H9 (cell line): ENCODE measurements around the gene OR5AL1. TPM values are rescaled to one million over a fixed set of nuclear protein-coding genes. Genes with fewer than 3 reads are reported as not detected.

Experiments used
- DNase-seq: peaks from one replicate; pipeline ENCODE4 v3.0.0-alpha.2; 2017
- H2AFZ ChIP-seq: one replicate; pipeline ENCODE4 v1.6.1; 2013; ENCODE audit warnings: mild to moderate bottlenecking, low read length, control low read depth, moderate library complexity
- H2AK5ac ChIP-seq: 2 replicates; pipeline ENCODE4 v1.6.1; 2013; ENCODE audit warnings: low read length, control low read depth, mixed read lengths; ENCODE audit not compliant: insufficient read length
- H2BK120ac ChIP-seq: one replicate; pipeline ENCODE4 v1.6.1; 2013; ENCODE audit warnings: low read depth, mild to moderate bottlenecking, low read length, control low read depth, inconsistent platforms; ENCODE audit not compliant: poor library complexity, severe bottlenecking
- H2BK12ac ChIP-seq: 2 replicates; pipeline ENCODE4 v1.6.1; 2013; ENCODE audit warnings: low read length, control low read depth, mixed read lengths, low read depth; ENCODE audit not compliant: insufficient read length
- H2BK15ac ChIP-seq: 2 replicates; pipeline ENCODE4 v1.6.1; 2013; ENCODE audit warnings: low read depth, low read length, control low read depth
- H2BK20ac ChIP-seq: one replicate; pipeline ENCODE4 v1.6.1; 2013; ENCODE audit warnings: low read depth, mild to moderate bottlenecking, low read length, control low read depth, inconsistent platforms; ENCODE audit not compliant: poor library complexity, severe bottlenecking
- H2BK5ac ChIP-seq: 2 replicates; pipeline ENCODE4 v1.6.1; 2013; ENCODE audit warnings: low read length, control low read depth, mixed read lengths; ENCODE audit not compliant: insufficient read length
- H3K14ac ChIP-seq: 2 replicates; pipeline ENCODE4 v1.6.1; 2013; ENCODE audit warnings: low read length, control low read depth; ENCODE audit not compliant: insufficient read depth
- H3K18ac ChIP-seq: 2 replicates; pipeline ENCODE4 v1.6.1; 2013; ENCODE audit warnings: low read depth, mild to moderate bottlenecking, mixed read lengths, low read length, control low read depth; ENCODE audit not compliant: insufficient read length
- H3K23ac ChIP-seq: 2 replicates; pipeline ENCODE4 v1.6.1; 2013; ENCODE audit warnings: low read length, control low read depth, mixed read lengths, low read depth; ENCODE audit not compliant: insufficient read length
- H3K23me2 ChIP-seq: 2 replicates; pipeline ENCODE4 v1.6.1; 2013; ENCODE audit warnings: low read depth, mild to moderate bottlenecking, mixed read lengths, low read length, control low read depth; ENCODE audit not compliant: insufficient read length, poor library complexity, severe bottlenecking
- H3K27ac ChIP-seq: 2 replicates; pipeline ENCODE4 v1.5.1; 2013; ENCODE audit warnings: low read length, control low read depth, mixed read lengths, low read depth; ENCODE audit not compliant: insufficient read length
- H3K27me3 ChIP-seq: 2 replicates; pipeline ENCODE4 v1.6.1; 2013; ENCODE audit warnings: low read length, control low read depth, inconsistent platforms; ENCODE audit not compliant: insufficient read depth
- H3K4ac ChIP-seq: 2 replicates; pipeline ENCODE4 v1.6.1; 2013; ENCODE audit warnings: low read depth, mild to moderate bottlenecking, control low read depth, inconsistent platforms, low read length, moderate library complexity
- H3K4me1 ChIP-seq: 2 replicates; pipeline ENCODE4 v1.6.1; 2013; ENCODE audit warnings: low read length, control low read depth, inconsistent platforms; ENCODE audit not compliant: insufficient read depth
- H3K4me2 ChIP-seq: 2 replicates; pipeline ENCODE4 v1.6.1; 2013; ENCODE audit warnings: low read length, control low read depth, mixed read lengths; ENCODE audit not compliant: insufficient read length, insufficient read depth
- H3K56ac ChIP-seq: 2 replicates; pipeline ENCODE4 v1.6.1; 2013; ENCODE audit warnings: low read depth, mild to moderate bottlenecking, mixed read lengths, low read length, control low read depth; ENCODE audit not compliant: insufficient read length
- H3K79me1 ChIP-seq: 2 replicates; pipeline ENCODE4 v1.6.1; 2013; ENCODE audit warnings: low read depth, mild to moderate bottlenecking, moderate library complexity, low read length, control low read depth, inconsistent platforms; ENCODE audit not compliant: insufficient read depth, poor library complexity, severe bottlenecking
- H3K79me2 ChIP-seq: 2 replicates; pipeline ENCODE4 v1.6.1; 2013; ENCODE audit warnings: low read length, control low read depth, inconsistent platforms; ENCODE audit not compliant: insufficient read depth
- H3K9ac ChIP-seq: 2 replicates; pipeline ENCODE4 v1.6.1; 2013; ENCODE audit warnings: low read length, control low read depth, mixed read lengths; ENCODE audit not compliant: insufficient read length; ENCODE audit errors: extremely low read depth
- H3K9me3 ChIP-seq: one replicate; pipeline ENCODE4 v1.6.1; 2013; ENCODE audit warnings: low read depth, low read length, inconsistent platforms; ENCODE audit not compliant: control insufficient read depth
- H3T11ph ChIP-seq: one replicate; pipeline ENCODE4 v1.6.1; 2013; ENCODE audit warnings: mild to moderate bottlenecking, low read length, control low read depth, inconsistent platforms
- H4K20me1 ChIP-seq: one replicate; pipeline ENCODE4 v1.6.1; 2013; ENCODE audit not compliant: control insufficient read depth, insufficient read length, insufficient read depth
- H4K5ac ChIP-seq: 2 replicates; pipeline ENCODE4 v1.6.1; 2013; ENCODE audit warnings: low read depth, mild to moderate bottlenecking, mixed read lengths, low read length, control low read depth; ENCODE audit not compliant: insufficient read length
- H4K8ac ChIP-seq: replicated peaks from 2 replicates; pipeline ENCODE4 v1.6.1; 2013; ENCODE audit warnings: low read length, control low read depth, mixed read lengths, low read depth; ENCODE audit not compliant: insufficient read length
- H4K91ac ChIP-seq: 2 replicates; pipeline ENCODE4 v1.6.1; 2013; ENCODE audit warnings: low read depth, mild to moderate bottlenecking, moderate library complexity, mixed read lengths, low read length, control low read depth; ENCODE audit not compliant: insufficient read length
- H3K27ac Mint-ChIP-seq, 3 experiments: 2 replicates in 2 of 3; 3 replicates in 1 of 3; pipeline ENCODE4 v1.8.0; 2020 to 2021; ENCODE audit warnings: mixed read lengths in 3 of 3, mild to moderate bottlenecking in 1 of 3, moderate library complexity in 1 of 3
- H3K27me3 Mint-ChIP-seq: 2 replicates; pipeline ENCODE4 v1.8.0; 2021; ENCODE audit warnings: low read depth, mild to moderate bottlenecking, moderate library complexity, mixed read lengths
- H3K36me3 Mint-ChIP-seq, 3 experiments: 2 replicates in 2 of 3; 3 replicates in 1 of 3; pipeline ENCODE4 v1.8.0; 2020 to 2021; ENCODE audit warnings: low read depth in 3 of 3, mixed read lengths in 3 of 3; ENCODE audit not compliant: insufficient read depth in 1 of 3
- H3K4me1 Mint-ChIP-seq, 2 experiments: 2 replicates each; pipeline ENCODE4 v1.8.0; 2020; ENCODE audit warnings: mixed read lengths in 2 of 2
- H3K4me3 Mint-ChIP-seq, 2 experiments: 2 replicates in 1 of 2; 3 replicates in 1 of 2; pipeline ENCODE4 v1.8.0; 2020 to 2021; ENCODE audit warnings: mild to moderate bottlenecking in 2 of 2, mixed read lengths in 2 of 2, moderate library complexity in 1 of 2
- H3K9me3 Mint-ChIP-seq, 2 experiments: 2 replicates in 1 of 2; 3 replicates in 1 of 2; pipeline ENCODE4 v1.8.0; 2020; ENCODE audit warnings: mild to moderate bottlenecking in 2 of 2, mixed read lengths in 2 of 2, moderate library complexity in 1 of 2
- CTCF ChIP-seq: fragments of 200-600 bp; sonication (generic); conservative IDR thresholded peaks from 3 replicates; pipeline ENCODE4 v1.8.0; 2021; ENCODE audit warnings: antibody characterized with exemption, mild to moderate bottlenecking
- WGBS: extraction: QIAGEN DNeasy Blood & Tissue Kit; methylation state at CpG from one replicate; pipeline ENCODE4 v1.1.7; 2013; ENCODE audit warnings: missing lambda C conversion rate, low lambda C conversion rate, mixed read lengths; ENCODE audit not compliant: insufficient read length; ENCODE audit errors: extremely low coverage; 5-methylcytosine and 5-hydroxymethylcytosine counted together
- total RNA-seq: library from RNA; stranded (reverse); gene quantifications from 2 replicates; pipeline ENCODE4 v1.2.1, GENCODE V29; 2021

Gene OR5AL1
- total RNA-seq, 1 experiment from 2014 or later, result not detected

- Mint-ChIP-seq H3K36me3 (no peaks in the 10 kb centered on the region), H3K27ac (no peak within 1 kb of the TSS), H3K4me3 (no peak within 1 kb of the TSS), H3K27me3 (no peaks in the 10 kb centered on the region), H3K9me3 (0 out of 5 replicates have a peak, but pooled peaks cover 0 to 1% of the 10 kb centered on the region in 2 experiments), H3K4me1 (no peaks in the 10 kb centered on the region)
- no peak within 1 kb of the TSS for H3T11ph ChIP-seq
- H3K14ac ChIP-seq, result no peak within 1 kb of the TSS
- no peak within 1 kb of the TSS for H3K18ac ChIP-seq
- no peak within 1 kb of the TSS for H2BK5ac ChIP-seq
- H3K4ac ChIP-seq, result no peak within 1 kb of the TSS
- no peaks in the 10 kb centered on the region for H3K23me2 ChIP-seq
- no peak within 1 kb of the TSS for H2AFZ ChIP-seq
- H2BK120ac ChIP-seq, result no peak within 1 kb of the TSS
- H3K79me2 ChIP-seq, result no peaks in the 10 kb centered on the region
- no CpG with 5 or more reads among the region's 2 CpGs for WGBS
- H3K79me1 ChIP-seq, result no peaks in the 10 kb centered on the region
- no peaks in the 10 kb centered on the region for H3K27me3 ChIP-seq
- H2BK20ac ChIP-seq, result no peak within 1 kb of the TSS
- no peak within 1 kb of the TSS for H2BK15ac ChIP-seq
- DNase-seq, result no peak
- peaks cover 10% of the 10 kb centered on the region for H3K9me3 ChIP-seq
- no peak within 1 kb of the TSS for H4K91ac ChIP-seq
- no peaks in the 10 kb centered on the region for H3K4me1 ChIP-seq
- no peak within 1 kb of the TSS for H2BK12ac ChIP-seq
- no peak within 1 kb of the TSS for H4K5ac ChIP-seq
- H3K56ac ChIP-seq, result no peak within 1 kb of the TSS
- H3K23ac ChIP-seq, result no peak within 1 kb of the TSS
- no peak within 1 kb of the TSS for H3K9ac ChIP-seq
- no peak within 1 kb of the TSS for H3K4me2 ChIP-seq
- TF ChIP-seq CTCF, result no peak
- no peak within 1 kb of the TSS for H3K27ac ChIP-seq
- H4K20me1 ChIP-seq, result no peaks in the 10 kb centered on the region
- H4K8ac ChIP-seq, result no peak within 1 kb of the TSS
- no peak within 1 kb of the TSS for H2AK5ac ChIP-seq
These were observed 37.2 kb upstream of the OR5AL1 start, which contains the start of gene OR8U1 for GRCh38 chr11:56375324-56375723. Gene OR8U1 (plus strand): TSS chr11:56375624. CDS start chr11:56375624, 0 bp downstream.
